ENCODE results near the gene TNS3.
A peak's percentile ranks its signal among the peaks of the same experiment; 100 is the strongest.

The TNS3 gene

DNA sequence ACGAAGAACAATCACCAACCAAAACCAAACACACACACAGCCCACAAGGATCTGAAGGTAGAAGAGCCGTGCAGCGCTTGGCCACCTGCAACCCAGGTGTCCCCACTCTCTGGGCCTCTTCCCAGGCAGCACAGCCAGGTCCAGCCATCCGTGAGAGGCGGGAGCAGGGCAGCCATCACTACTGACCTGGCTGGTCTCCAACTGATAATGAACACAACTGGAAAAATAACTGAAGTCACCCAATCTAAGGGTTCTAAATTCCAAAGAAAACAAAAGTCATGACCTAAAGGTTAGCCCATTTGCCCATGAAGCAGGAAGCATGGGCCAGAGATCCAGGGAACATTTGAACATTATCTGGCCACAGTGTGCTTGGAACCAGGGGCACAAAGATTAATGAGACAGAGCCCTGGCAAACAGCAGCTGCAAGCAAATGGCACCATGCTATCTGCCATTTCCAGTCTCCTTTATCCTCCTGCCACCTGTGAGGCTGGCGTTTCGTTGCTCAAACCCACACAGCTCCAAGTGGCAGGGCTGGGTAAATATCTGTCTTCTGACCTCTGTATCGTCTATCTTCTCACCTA lies 207.9 kb downstream of the TNS3 start:
- Histone ChIP-seq H3K27ac (no peak overlapping the region), H3K4me3 (no peak overlapping the region)

DNA sequence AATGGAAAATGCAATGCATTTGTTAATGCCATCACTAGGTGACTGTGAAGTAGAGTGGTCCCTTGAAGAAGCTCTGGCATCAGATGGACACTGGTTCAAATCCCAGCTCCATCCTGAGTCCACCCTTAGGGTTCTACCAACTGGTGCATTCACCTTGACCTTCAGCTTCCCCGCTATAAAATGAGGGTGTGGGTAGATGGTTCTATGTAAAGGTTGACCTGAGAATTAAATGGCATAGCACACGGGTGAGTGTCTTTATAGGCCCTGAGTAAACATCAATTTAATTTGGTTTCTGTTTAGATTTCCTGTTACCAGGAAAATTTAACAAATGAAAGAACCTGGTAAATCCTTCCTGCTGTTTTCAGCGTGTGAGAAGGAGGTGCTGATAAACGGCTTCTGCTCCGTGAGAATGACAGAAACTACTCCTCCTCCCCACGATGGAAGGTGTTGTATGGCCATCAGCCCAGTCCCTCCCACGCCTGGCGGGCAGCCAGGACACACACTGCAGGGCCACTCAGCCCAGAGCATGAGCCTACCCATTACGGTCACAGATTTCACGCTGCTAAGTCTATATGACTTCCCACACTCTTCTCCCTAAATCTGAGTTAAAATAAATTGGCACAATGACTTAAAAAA lies 210.1 kb downstream of the TNS3 start:
- H3K27ac ChIP-seq = no peak overlapping the region
- no peak overlapping the region for H3K4me3 ChIP-seq

GRCh38 chr7:47371317-47371716 lies 210.6 kb downstream of the TNS3 start:
- no peak overlapping the region for H3K4me3 ChIP-seq
- H3K27ac ChIP-seq = no peak overlapping the region

DNA sequence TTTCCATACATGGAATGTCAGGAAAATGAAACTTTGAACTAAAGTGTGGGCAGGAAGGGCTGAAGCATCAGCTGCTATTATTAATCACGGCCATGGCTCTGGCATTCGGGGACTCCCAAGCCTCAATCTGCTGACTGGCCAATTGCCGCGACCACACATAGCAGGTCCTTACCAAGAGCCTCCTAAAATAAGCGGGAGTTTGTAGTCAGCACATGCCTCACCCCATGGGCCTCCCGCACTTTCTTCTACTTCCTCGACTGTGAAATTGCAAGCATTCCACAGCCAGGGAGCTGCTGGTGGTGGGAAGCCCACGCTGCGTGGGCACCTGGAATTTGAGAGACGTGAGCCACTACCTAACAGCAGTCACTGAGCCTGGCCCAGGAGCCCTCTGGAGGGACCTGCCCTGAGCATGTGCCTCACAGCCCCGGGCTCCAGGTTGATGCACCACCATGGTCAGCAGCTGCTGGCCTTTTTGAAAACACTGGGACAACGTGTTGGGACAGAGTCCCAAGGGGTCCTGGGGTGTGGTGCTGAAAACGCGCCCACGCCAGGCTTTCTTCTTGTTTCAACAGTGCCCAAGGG lies 211.4 kb downstream of the TNS3 start:
- Histone ChIP-seq H3K27ac (no peak overlapping the region), H3K4me3 (no peak overlapping the region)

GRCh38 chr7:47369736-47370135 lies 212.2 kb downstream of the TNS3 start:
- H3K27ac ChIP-seq = no peak overlapping the region
- H3K4me3 ChIP-seq = no peak overlapping the region

DNA sequence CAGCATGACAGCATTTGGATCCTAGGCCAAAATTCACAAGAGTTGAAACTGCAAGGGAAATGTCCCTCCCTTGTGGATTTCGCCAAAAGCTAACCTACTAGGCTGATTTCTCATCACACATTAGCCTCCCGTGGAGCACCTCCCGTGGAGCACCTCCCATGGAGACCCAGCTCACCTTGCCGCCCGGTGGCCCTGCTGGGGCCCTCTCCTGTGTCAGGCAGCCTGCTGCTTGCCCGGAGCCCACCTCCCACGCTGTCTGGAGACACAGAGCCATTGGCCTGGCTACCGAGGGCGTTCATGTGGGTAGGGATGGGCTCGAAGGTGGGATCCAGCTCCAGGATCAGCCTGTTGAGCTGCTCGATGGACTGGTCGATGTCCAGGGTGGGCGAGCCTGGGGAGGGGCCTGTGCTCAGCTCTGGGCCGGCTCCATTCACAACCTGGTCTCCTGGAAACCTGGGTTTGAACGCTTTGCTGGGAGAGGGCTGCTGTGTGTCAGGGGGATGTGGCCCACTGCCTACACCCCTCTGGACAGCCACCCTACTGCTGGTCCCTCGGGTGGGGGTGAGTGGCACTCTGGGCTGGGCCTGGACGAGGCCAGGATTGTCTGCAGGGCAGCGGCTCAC lies 213.6 kb downstream of the TNS3 start:
- H3K27ac ChIP-seq = no peak overlapping the region
- H3K4me3 ChIP-seq = no peak overlapping the region

DNA sequence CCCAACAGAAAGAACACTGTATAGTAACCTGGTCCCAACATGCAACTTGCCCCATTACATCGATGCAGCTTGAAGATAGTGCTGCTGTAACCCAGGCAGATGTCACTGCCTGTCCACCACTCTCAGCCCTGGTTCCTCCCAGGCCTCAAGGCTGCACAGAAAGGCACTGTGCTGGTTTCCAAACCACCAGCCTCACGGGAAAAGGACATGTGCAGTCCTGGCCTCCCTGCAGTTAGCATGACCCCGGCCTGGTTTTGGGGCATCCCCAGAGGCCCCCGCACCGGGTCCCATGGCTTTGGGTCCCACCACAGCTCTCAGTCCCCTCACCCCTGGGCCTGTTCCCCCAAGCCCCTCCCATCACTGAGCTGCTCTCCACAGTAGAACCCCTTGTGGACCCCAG lies 214.5 kb downstream of the TNS3 start:
- no peak overlapping the region for H3K4me3 ChIP-seq
- no peak overlapping the region for H3K27ac ChIP-seq

GRCh38 chr7:47366960-47367359 lies 215.0 kb downstream of the TNS3 start:
- Histone ChIP-seq H3K27ac (no peak overlapping the region), H3K4me3 (no peak overlapping the region)

GRCh38 chr7:47366211-47366610 lies 215.7 kb downstream of the TNS3 start:
- no peak overlapping the region for H3K4me3 ChIP-seq
- H3K27ac ChIP-seq = no peak overlapping the region

- Histone ChIP-seq H3K27ac (no peak overlapping the region), H3K4me3 (no peak overlapping the region)
Measured at GRCh38 chr7:47362984-47363383, 218.9 kb downstream of the TNS3 start.

- peak overlapping the region in 2 of 21 experiments; percentile 30 to 44 for H3K27ac ChIP-seq
Measured at GRCh38 chr7:47361746-47362215, 220.1 kb downstream of the TNS3 start.

GRCh38 chr7:47361236-47361635 lies 220.7 kb downstream of the TNS3 start:
- H3K27ac ChIP-seq = peak overlapping the region in 2 of 21 experiments; percentile 7 to 43
- no peak overlapping the region for H3K4me3 ChIP-seq

More at GRCh38 chr7:47361746-47362215, 220.1 kb downstream of the TNS3 start:
- H3K4me3 ChIP-seq = no peak overlapping the region

DNA sequence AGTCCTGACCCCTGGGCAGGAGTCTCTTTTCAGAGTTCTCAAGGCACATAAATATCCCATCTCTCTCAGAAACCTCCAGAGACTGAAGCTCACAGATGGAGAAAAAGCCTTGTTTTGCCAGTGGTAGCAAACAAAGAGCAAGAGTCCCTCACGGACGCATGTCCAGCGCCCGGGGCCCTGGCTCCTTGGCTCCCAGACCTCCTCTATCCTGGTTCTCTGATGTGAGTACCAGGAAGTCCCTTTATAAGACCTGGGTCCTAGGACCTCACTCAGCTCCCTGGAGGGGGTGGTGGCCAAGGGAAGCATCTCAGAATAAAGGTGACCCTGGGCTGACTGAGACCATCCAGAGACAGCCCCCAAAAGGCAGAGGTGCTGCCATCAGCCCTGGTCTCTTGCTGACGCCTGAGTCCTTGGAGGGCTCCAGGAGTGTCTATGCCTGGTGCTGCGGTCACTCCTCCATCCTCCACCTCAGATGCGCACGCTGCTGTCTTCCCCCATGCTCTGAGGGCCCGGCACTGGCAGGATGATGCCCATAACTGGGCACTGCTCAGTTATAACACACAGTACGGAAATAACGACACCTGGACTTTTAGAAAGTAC lies 221.5 kb downstream of the TNS3 start:
- H3K27ac ChIP-seq = no peak overlapping the region
- no peak overlapping the region for H3K4me3 ChIP-seq

DNA sequence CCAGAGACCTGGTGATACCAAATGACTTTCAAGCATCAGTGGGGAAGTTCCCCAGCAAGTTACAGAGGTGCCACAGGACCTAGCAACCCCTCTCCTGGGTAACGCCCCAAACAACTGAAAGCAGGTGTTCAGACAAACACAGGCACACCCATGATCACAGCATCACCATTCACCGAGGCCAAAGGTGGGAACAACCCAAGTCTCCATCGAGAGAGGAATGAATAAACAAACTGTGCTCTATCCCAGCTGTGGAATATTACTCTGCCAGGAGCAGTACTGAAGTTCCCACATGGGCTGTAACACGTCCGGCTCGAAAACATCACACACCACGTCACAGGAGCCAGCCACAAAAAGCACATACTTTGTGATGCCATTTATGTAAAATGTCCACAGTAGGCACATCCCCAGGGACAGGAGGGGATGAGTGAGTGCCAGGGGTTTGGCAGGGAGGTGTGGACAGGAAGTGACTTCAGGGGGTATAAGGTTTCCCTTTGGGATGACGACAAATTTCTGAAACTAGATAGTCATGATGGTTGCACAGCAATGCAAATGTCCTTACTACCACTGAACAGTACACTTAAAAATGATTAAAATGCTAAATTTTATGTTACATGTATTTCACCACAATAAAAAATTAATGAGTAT lies 222.8 kb downstream of the TNS3 start:
- Histone ChIP-seq H3K27ac (no peak overlapping the region), H3K4me3 (no peak overlapping the region)

DNA sequence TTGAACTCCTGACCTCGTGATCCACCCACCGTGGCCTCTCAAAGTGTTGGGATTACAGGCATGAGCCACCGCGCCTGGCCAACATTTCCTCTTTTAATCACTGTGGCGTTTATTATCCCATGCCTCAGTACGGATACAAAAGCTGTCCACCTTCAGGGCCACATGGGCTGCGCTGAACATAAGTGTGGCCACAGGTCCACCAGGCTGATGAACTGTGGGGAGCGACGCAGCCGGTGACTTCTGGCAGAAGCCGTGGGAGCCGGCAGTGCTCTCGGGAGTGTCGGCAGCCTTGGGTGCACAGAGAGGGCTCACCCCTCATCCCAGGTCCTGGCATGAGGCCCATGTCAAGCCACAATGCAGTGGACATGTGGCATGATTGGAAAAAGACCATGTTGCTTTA lies 223.6 kb downstream of the TNS3 start:
- Histone ChIP-seq H3K27ac (no peak overlapping the region), H3K4me3 (no peak overlapping the region)

DNA sequence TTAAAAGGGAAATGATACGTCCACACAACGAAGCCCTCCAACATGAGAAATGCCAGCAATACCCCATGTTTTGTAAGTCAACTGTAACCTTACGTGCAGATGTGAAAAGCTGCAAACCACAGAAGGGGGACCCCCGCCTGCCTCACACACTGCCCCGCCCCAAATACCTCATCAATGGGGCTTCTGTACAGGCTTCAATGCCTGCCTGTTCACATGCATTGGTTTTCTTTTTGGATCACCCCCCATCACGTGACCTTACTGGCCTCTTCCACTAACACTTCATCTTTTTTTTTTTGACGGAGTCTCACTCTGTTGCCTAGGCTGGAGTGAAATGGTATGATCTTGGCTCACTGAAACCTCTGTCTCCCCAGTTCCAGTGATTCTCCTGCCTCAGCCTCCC lies 224.0 kb downstream of the TNS3 start:
- no peak overlapping the region for H3K27ac ChIP-seq
- no peak overlapping the region for H3K4me3 ChIP-seq

DNA sequence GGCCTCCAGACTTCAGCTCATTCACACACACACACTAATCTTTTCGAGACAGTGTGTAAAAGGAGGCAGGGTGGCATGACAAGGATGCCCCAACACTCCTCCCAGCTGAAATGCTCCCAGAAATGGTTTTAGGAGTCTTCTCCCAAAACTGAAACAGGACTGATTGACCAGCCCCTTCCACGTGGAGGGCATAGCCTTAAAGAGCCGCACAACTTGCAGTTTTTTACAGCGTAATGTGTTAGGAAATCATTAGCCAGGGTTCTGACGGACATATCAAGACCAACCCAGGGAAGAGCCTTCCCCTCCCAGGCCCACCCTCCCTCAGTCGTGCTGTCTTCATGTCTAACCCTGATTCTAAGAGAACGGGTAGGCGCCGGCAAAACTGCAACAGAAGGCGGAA lies 224.6 kb downstream of the TNS3 start:
- H3K27ac ChIP-seq = no peak overlapping the region

GRCh38 chr7:47356261-47356660 lies 225.7 kb downstream of the TNS3 start:
- no peak overlapping the region for H3K27ac ChIP-seq
- H3K4me3 ChIP-seq = no peak overlapping the region

More for the DNA sequence above, 224.6 kb downstream of the TNS3 start:
- H3K4me3 ChIP-seq = no peak overlapping the region

GRCh38 chr7:47355684-47356083 lies 226.2 kb downstream of the TNS3 start:
- Histone ChIP-seq H3K4me3 (no peak overlapping the region), H3K27ac (no peak overlapping the region)

Data from skin epidermis (tissue), 12 donors.